ENCODE data around the gene INPP5E. TPM values are rescaled to one million over a fixed set of nuclear protein-coding genes. Genes with fewer than 3 reads are reported as not detected.

INPP5E gene
- total RNA-seq, 3 donors from 2014 or later = 20.7 to 25.2 (median 22.5) TPM

DNA sequence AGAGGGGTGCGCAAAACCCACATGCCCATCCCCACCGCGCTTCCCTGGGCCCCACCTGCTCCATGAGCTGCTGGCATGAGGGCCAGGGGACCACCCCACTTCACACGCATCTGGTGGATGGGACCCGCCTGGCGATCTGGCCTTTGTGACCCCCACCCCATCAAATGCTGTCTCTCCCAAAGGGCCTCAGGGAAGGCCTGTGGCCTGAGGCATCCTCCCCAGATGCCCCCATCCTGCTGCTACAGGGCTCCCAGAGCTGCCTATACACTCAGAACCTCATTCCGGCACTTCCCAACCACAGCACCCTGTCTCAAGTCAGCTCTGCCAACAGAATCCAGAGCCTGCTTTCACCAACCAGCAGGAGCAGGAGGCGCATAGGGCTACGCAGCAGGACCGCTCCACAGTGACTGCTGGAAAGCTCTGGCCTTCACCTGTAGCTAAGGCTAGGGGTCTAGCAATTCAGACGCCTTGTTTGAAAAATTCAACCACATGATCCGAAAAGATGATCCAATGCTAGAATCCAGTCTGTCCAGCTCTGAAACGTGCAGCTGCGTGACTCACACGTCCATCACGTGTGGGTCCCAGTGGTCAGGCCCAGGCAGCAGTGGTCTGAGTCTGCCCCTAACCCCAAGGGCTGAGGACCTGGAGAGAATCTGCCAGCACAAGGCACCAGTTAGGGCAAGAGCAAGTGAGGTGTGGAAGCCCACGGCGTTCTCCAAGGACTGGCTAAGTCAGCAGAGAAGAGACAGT, 38.3 kb downstream of the INPP5E start:
- peak overlapping the region; percentile 35 for H3K4me3 Mint-ChIP-seq

DNA sequence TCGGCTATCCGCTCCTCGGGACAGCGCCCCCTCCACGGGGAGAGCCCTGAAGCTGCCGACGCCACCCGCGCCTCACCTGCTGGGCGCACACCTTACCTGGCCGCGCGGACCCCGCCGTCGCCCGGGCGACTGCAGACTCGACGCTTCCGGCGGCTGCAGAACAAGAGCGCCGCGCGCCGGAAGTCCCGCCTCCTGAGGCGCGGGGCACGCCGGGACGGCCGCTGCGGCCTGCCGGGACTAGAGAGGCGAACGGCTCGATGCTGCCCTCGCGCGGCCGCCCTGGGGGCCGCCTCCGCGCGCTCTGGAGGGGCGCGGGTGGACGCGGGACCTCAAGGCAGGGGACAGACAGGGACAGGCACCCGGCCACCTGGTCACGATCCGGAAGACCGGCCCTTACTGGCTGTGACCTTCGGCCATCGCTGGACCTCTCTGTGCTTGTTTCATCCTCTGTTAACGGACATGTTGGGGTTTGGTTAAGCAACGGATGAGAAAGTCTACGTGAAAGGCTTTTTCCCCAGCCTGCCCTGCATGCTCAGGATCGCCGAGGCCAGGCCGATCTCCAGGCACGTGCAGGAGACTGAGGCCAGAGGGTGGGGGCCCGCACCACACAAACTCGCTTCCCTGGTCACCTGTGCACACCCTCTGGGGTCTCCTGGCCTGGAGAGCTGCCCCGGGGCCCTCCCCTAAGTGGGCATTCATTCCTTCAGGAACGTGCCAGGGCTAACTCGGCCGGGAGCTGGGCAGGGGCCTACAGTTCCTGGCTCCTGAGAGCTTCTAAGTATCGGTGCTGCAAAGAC, 39.4 kb downstream of the INPP5E start, which contains the start of gene SNAPC4:
Gene SNAPC4 (minus strand): TSS at position 133 of the 797 bp plus-strand sequence. CDS start 1,742 bp downstream, outside the sequence.
- Mint-ChIP-seq H3K4me3 (peak within 1 kb of the TSS; percentile 91), H3K9me3 (no peaks in the 10 kb centered on the region), H3K4me1 (ENCODE audit: low read depth) (peaks cover 54% of the 10 kb centered on the region), H3K27me3 (ENCODE audit: low read depth) (no peaks in the 10 kb centered on the region), H3K36me3 (ENCODE audit: insufficient read depth) (peaks cover 13% of the 10 kb centered on the region)
- peak; percentile 82 to 84 for ATAC-seq
- peak; percentile 84 for DNase-seq

More for the DNA sequence above, 38.3 kb downstream of the INPP5E start:
- Mint-ChIP-seq H3K9me3 (no peaks in the 10 kb centered on the region), H3K36me3 (ENCODE audit: insufficient read depth) (peaks cover 19% of the 10 kb centered on the region), H3K27me3 (ENCODE audit: low read depth) (no peaks in the 10 kb centered on the region), H3K4me1 (ENCODE audit: low read depth) (peaks cover 61% of the 10 kb centered on the region)
- ATAC-seq (no peak), DNase-seq (no peak)

DNA sequence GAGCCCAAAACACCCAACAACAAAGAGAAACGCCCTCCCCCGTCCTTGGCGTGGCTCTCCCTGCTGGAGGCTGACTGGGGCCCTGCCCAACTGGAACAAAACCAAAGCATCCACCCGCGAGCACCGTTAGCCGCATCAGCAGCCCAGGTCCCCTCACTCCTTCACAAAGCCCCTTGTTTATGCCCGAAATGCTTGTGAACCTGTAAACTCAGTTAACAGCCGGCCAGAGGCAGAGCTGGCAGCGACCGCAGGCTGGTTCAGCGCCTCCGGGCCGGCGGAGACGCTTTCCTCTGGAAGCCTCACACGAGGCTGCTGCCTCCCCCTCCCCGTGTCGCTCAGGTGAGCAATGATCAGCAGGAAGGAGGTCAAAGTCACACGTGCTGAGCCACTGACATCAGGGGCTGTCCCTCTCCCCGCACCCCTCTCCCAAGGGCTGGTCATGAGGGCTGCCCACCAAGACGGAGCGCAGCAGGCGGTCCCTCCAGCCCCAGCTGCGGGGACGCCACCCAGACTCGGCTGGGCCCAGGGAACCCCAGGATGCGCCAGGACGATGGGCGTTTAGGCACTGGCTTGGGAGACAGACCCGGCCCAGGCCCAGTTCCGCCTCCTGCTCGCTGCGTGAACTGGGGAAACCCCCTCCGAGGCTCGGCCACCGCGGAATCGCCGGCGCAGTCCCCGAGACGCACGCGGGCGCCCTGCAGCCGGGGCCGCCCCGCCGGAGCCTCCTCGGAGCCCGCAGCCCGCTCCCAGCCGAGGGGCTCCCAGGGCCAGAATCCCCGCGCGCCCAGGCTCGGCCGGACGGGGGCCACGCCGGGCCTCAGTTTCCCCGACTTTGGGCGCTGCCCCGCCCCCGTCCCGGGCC, 40.2 kb downstream of the INPP5E start:
- Mint-ChIP-seq H3K36me3 (ENCODE audit: insufficient read depth) (peaks cover 18% of the 10 kb centered on the region), H3K9me3 (no peaks in the 10 kb centered on the region), H3K4me1 (ENCODE audit: low read depth) (peaks cover 45% of the 10 kb centered on the region), H3K4me3 (peak overlapping the region; percentile 91), H3K27me3 (ENCODE audit: low read depth) (no peaks in the 10 kb centered on the region)
- DNase-seq (peak; percentile 27), ATAC-seq (peak; percentile 35 to 42)

DNA sequence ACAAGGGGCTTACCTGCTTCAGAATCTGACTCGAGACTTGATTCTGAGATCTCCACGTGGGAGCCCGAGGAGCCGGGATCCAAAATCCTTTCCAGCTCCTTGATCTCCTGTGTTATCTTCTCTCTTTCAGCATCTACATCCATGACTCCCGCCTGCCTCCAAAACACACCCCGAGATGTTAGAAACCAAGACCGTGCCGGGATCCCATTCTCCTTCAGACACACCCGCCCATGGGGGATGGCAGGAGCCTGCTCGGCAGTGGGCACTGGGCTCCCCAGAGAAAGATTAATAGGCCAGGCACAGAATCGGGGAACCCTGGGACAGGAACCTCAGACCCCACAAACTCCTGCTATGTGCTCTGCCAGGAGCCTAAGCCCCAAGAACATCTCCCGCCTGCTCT, 41.4 kb downstream of the INPP5E start:
- ATAC-seq = no peak
- peaks cover 34% of the 10 kb centered on the region for H3K4me1 Mint-ChIP-seq (ENCODE audit: low read depth)
- H3K27me3 Mint-ChIP-seq (ENCODE audit: low read depth) = no peaks in the 10 kb centered on the region
- H3K4me3 Mint-ChIP-seq = peak overlapping the region; percentile 91
- H3K9me3 Mint-ChIP-seq = no peaks in the 10 kb centered on the region
- DNase-seq = no peak
- H3K36me3 Mint-ChIP-seq (ENCODE audit: insufficient read depth) = peaks cover 16% of the 10 kb centered on the region

DNA sequence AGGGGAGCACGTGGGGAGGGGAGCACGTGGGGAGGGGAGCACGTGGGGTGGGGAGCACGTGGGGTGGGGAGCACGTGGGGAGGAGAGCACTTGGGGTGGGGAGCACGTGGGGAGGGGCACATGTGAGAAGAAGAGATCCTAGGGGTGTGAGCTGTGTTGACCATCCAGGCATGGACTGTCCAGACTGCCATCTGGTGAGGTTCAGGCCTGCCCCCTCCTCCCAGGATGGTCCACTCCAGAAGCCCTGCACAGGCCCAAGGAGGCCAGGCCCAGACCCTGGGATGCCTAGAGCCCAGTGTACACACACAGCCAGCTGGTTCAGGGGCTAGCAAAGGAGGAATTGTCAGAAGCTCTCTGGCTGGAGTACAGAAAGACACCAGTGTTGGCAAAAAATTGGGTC, 42.0 kb downstream of the INPP5E start:
- no peaks in the 10 kb centered on the region for H3K9me3 Mint-ChIP-seq
- no peak for ATAC-seq
- no peaks in the 10 kb centered on the region for H3K27me3 Mint-ChIP-seq (ENCODE audit: low read depth)
- peaks cover 16% of the 10 kb centered on the region for H3K36me3 Mint-ChIP-seq (ENCODE audit: insufficient read depth)
- no peak for DNase-seq
- peaks cover 32% of the 10 kb centered on the region for H3K4me1 Mint-ChIP-seq (ENCODE audit: low read depth)
- H3K4me3 Mint-ChIP-seq = no peak overlapping the region

DNA sequence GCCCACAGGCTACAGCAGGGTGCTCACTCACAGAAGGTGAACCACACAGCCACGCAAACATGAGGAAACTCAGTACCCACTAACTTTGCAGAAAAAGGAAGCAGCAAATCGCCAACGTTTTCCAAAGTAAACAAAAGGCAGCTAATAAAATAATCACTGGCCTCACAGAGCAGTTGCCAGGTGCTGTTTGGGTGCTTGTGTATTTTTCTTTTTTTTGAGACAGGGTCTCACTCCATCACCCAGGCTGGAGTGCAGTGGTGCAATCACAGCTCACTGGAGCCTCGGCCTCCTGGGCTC, 43.5 kb downstream of the INPP5E start:
- H3K27me3 Mint-ChIP-seq (ENCODE audit: low read depth) = no peaks in the 10 kb centered on the region
- ATAC-seq = no peak
- peaks cover 23% of the 10 kb centered on the region for H3K4me1 Mint-ChIP-seq (ENCODE audit: low read depth)
- no peak for DNase-seq
- H3K36me3 Mint-ChIP-seq (ENCODE audit: insufficient read depth) = peaks cover 26% of the 10 kb centered on the region
- H3K4me3 Mint-ChIP-seq = no peak overlapping the region
- no peaks in the 10 kb centered on the region for H3K9me3 Mint-ChIP-seq

DNA sequence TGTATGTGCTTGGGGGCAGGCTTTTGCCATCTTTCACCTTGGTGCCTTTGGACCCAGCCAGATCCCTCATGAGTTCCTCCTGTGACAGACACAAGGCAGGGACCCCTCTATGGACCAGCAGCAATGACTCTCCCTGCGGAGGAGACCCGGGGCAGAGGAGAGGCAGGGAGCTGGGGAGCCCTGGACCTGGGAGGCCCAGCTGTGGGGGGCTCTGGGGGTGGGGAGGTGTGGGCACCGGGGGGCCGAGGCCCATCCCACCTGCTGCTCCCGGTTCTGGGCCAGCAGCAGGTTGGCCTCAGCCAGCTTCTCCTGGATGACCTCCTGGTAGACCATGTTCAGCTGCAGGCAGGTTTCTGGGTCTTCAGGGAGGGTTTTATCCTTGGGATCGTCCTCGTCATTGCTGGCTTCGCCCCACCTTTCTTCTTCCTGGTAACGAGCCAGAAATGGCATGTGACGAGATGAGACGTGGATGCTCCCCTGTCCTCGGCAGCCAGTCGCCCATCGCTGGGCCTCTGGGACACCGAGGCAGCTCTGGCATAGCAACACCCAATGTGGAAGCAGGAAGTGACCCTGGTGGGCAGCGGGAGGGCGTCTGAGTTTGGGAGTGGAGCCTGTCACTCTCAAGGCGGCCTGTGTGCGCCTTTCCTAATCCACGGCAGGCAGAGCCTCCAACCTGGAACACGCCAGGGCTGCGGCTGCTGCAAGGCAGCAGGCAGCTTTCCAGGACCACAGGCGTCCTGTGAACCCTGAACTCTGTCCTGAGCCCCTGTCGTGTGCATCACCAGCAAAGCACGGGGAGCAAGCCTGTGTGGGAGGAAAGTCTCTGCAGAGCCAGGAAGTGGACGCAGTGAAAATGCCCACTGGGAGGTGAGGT, 44.1 kb downstream of the INPP5E start:
- peaks cover 27% of the 10 kb centered on the region for H3K36me3 Mint-ChIP-seq (ENCODE audit: insufficient read depth)
- no peak overlapping the region for H3K4me3 Mint-ChIP-seq
- no peaks in the 10 kb centered on the region for H3K9me3 Mint-ChIP-seq

DNA sequence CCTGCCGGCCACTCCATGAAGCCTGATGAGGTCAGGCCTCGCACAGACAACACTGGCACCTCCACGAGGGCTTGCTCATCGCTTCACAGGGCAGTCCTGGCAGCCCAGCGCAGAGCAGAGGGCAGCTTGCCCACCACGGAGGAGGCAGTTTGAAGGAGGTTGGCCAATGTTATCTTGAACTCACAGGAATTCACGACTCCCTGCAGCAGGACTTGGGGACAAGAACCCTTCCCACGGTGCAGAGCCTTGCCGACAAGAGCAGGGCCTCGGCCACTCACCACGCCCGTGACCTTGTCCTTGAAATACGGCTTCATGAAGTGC, 44.7 kb downstream of the INPP5E start:
- Mint-ChIP-seq H3K9me3 (no peaks in the 10 kb centered on the region), H3K4me1 (ENCODE audit: low read depth) (peaks cover 17% of the 10 kb centered on the region), H3K27me3 (ENCODE audit: low read depth) (no peaks in the 10 kb centered on the region), H3K36me3 (ENCODE audit: insufficient read depth) (peaks cover 27% of the 10 kb centered on the region), H3K4me3 (no peak overlapping the region)
- DNase-seq (no peak), ATAC-seq (no peak)

More for the DNA sequence above, 44.1 kb downstream of the INPP5E start:
- no peak for DNase-seq
- no peak for ATAC-seq
- H3K27me3 Mint-ChIP-seq (ENCODE audit: low read depth) = no peaks in the 10 kb centered on the region
- H3K4me1 Mint-ChIP-seq (ENCODE audit: low read depth) = peaks cover 21% of the 10 kb centered on the region

DNA sequence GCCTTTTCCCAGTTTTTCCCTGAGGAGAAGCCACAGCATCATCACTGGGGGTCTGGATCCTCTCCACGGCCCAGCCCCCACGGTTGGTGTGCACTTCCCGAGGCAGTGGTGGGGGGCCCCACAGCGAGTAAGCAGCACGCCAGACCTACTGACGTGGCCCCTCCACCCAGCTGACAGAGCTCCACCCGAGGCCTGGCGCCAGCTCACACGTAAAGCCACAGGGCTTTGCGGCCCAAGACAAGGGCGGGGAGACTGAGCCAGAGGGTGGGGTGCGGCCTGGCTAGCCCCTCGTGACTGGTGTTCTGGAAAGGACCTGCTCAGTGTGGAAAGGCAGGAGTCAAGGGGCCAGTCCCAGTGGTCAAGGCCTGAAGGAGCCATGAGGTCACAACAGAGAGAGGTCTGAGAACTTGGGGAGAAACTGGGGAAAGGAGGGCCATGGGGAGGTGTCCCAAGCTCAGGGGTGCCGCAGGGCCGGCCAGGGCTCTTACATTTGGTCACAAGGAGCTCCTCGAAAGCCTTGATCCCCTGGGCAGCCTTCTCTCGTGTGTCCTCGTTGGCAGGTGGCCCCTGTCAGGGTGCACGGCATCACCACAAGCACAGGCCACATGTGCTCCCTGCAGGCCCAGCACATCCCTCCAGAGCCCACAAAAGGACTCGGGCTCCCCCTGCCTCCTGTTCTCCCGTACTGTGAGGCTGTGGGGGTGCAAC, 45.2 kb downstream of the INPP5E start:
- H3K36me3 Mint-ChIP-seq (ENCODE audit: insufficient read depth) = peaks cover 30% of the 10 kb centered on the region
- no peaks in the 10 kb centered on the region for H3K27me3 Mint-ChIP-seq (ENCODE audit: low read depth)
- no peaks in the 10 kb centered on the region for H3K9me3 Mint-ChIP-seq
- peaks cover 17% of the 10 kb centered on the region for H3K4me1 Mint-ChIP-seq (ENCODE audit: low read depth)
- no peak for DNase-seq
- ATAC-seq = no peak
- H3K4me3 Mint-ChIP-seq = no peak overlapping the region

DNA sequence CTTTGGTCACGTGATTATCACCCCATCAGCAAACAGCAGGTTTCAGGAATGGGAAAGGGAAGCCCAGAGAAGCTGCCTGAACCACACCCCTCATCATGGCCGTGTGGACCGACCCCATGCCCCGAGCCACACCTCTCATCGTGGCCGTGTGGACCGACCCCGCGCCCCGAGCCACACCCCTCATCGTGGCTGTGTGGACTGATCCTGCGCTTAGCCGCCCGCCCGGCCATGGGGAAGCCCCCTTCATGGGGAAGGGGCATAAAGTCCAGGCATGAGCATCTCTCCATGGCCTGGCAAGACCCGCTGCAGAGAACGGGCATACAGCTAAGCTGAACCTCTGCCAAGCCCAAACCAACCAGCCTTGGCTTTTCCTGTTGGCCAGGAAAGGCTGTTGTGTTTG, 46.1 kb downstream of the INPP5E start:
- H3K27me3 Mint-ChIP-seq (ENCODE audit: low read depth) = no peaks in the 10 kb centered on the region
- peaks cover 9% of the 10 kb centered on the region for H3K4me1 Mint-ChIP-seq (ENCODE audit: low read depth)
- no peaks in the 10 kb centered on the region for H3K9me3 Mint-ChIP-seq
- peaks cover 29% of the 10 kb centered on the region for H3K36me3 Mint-ChIP-seq (ENCODE audit: insufficient read depth)
- DNase-seq = no peak
- no peak for ATAC-seq
- no peak overlapping the region for H3K4me3 Mint-ChIP-seq

DNA sequence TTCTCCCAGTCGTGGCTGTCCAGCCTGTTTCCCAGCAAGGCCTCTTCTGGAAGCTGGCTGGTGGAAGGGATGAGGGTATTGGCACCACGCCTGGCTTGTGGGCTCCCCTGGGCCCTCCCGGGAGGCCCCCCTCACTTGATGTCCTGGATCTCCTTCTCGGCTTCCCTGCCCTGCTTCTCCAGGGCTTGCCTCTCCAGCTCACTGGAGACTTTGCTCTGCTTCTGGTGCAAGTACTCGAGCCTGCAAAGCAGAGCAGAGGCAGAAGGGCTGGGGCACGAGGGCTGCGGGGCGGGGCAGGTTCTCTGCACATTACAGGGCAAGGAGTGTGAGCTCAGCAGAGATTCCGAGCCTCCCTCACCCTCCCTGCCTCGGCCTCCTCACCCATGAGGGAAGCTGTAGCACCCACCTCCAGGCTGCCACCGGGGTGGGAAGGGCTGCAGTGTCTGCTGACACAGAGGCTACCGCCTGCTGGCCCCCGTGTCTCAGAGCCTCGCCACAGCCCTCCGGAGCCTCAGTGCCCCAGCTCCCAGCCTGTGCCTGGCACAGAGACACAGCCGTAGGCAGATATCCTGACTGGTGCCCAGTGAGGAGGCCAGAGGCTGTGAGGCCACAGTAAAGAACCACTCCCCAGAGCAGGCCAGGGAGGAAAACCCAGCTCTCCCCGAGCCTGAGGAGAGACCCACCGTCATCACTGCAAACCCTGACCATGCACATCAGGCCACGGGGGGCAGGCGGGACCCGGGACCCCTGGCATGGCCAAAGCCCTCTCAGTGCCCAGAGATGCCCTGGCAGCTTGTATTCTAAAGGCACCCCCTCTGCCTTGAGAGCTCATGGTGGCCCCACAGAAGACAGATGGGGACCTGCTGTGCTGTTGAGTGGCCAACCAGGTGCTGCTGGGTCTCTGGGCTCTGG, 46.9 kb downstream of the INPP5E start:
- Mint-ChIP-seq H3K4me3 (no peak overlapping the region), H3K27me3 (ENCODE audit: low read depth) (no peaks in the 10 kb centered on the region), H3K9me3 (no peaks in the 10 kb centered on the region), H3K36me3 (ENCODE audit: insufficient read depth) (peaks cover 30% of the 10 kb centered on the region), H3K4me1 (ENCODE audit: low read depth) (peaks cover 4% of the 10 kb centered on the region)
- no peak for DNase-seq
- ATAC-seq = no peak

DNA sequence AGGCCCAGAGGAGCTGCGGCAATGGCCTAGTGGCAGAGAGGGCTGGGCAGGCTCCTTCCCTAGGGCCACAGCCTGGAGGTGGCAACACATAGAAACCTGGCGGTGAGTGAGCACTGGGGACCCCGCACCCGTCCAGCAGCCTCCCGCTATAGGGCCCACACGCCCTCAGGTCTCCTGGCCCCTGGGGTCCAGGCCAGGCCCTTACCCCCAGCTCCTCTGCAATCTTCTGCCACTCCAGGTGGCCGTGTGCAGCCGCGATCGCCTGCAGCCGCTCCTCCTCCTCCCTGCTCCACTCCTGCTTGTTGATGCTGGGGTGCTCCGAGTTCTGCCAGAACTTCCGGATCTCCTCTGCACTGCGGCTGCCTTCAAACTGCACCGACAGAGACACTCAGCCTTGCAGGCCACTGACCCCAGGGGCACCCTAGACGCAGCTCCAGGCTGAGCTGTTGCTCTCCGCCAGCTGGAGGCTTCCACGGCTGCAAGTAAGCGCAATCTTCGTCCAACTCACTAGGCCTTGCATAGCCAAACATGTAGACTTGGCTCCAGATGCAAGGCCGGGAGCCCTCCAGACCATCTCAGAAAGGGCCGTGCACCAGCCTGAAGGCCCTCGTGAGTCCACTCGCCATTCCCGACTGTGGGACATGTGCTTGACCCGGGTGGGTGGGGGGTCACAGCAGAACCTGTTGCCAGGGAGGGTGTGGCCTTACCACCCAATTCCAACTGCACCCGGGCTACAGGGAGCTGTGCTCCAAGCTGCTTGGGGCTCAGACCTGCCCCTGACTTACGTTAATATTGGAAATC, 47.7 kb downstream of the INPP5E start:
- Mint-ChIP-seq H3K4me3 (no peak overlapping the region), H3K27me3 (ENCODE audit: low read depth) (no peaks in the 10 kb centered on the region), H3K4me1 (ENCODE audit: low read depth) (peaks cover 2% of the 10 kb centered on the region), H3K36me3 (ENCODE audit: insufficient read depth) (peaks cover 33% of the 10 kb centered on the region), H3K9me3 (no peaks in the 10 kb centered on the region)
- ATAC-seq (no peak), DNase-seq (no peak)
